ENCODE measurements around the gene NKIRAS2. TPM values are rescaled to one million over a fixed set of nuclear protein-coding genes. Genes with fewer than 3 reads are reported as not detected.
A peak's percentile ranks its signal among the peaks of the same experiment; 100 is the strongest.
"Not testable (repeated sequence)": the region's sequence is repeated elsewhere in the genome, so short reads cannot be mapped to it uniquely, and the experiment has no call there.

Gene NKIRAS2
- total RNA-seq, 4 donors from 2014 or later: 33.7 to 52.5 (median 43.9) TPM

DNA sequence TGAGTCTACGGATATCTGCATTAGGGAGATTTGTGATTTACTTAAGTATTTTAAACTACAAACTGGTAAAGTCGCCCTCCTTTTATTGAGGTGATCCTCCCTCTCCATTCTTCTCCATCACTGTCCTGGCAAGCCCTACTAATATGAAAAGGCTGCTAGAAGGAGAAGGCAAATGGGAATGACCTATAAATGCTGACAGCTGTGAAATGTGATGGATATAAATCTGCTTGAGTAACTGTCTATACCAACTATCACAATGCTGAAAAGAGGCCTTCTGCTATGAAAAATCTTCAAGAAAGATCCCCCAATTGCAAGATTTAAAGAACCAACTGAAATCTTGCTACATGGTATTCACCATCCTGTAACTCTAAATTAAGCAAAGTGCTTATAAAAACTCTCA lies 18.2 kb upstream of the NKIRAS2 start:
- Histone ChIP-seq H3K4me3 (no peak overlapping the region), H3K9me3 (no peaks in the 10 kb centered on the region), H3K4me1 (peaks cover 24% of the 10 kb centered on the region), H3K27ac (no peak overlapping the region), H3K36me3 (peaks cover 61% of the 10 kb centered on the region), H3K27me3 (no peaks in the 10 kb centered on the region)
- 92% methylated on average over 2 of the region's 2 CpGs for WGBS
- no peak for DNase-seq (ENCODE audit: low spot score in 2 of 2)
- TF ChIP-seq POLR2A (IDR thresholded peaks at IDR 0.05): no peak
- no peak for TF ChIP-seq EP300 (IDR thresholded peaks at IDR 0.05)
- no peak for TF ChIP-seq POLR2AphosphoS5 (IDR thresholded peaks at IDR 0.05)
- TF ChIP-seq, protein P1, sequence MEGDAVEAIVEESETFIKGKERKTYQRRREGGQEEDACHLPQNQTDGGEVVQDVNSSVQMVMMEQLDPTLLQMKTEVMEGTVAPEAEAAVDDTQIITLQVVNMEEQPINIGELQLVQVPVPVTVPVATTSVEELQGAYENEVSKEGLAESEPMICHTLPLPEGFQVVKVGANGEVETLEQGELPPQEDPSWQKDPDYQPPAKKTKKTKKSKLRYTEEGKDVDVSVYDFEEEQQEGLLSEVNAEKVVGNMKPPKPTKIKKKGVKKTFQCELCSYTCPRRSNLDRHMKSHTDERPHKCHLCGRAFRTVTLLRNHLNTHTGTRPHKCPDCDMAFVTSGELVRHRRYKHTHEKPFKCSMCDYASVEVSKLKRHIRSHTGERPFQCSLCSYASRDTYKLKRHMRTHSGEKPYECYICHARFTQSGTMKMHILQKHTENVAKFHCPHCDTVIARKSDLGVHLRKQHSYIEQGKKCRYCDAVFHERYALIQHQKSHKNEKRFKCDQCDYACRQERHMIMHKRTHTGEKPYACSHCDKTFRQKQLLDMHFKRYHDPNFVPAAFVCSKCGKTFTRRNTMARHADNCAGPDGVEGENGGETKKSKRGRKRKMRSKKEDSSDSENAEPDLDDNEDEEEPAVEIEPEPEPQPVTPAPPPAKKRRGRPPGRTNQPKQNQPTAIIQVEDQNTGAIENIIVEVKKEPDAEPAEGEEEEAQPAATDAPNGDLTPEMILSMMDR (IDR thresholded peaks at IDR 0.05): no peak

DNA sequence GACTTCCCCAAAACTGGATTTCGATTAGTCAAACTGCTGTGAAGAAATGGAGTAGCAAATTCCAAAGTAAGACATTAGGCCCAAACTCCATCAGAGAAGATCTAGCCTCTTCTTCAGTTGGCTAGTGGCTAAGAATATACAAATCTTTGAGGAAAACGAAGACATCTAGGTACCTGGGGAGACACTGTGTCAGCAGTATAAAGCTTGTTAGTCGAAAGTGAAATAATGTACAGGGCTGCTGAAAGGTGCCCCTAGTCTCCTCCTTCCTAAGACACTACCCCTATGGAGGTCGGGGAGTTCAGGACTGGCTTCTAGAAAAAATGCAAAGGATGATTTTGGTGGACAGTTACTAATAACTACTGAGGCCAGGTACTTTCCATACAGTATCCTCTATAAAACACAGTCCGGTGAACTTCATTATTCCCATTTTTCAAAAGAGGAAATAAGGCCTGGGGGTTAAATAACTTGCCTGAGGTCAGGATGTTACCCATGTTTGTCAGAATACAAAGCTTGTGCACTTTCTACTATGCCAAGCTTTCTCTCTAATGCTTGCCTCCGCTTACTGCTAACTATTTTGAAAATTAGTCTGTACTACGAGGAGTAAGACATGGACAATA lies 17.6 kb upstream of the NKIRAS2 start:
- DNase-seq (ENCODE audit: low spot score in 2 of 2): peak in 1 of 2 donors; percentile 15
- H3K9me3 ChIP-seq: no peaks in the 10 kb centered on the region
- no peak overlapping the region for H3K4me3 ChIP-seq
- no peaks in the 10 kb centered on the region for H3K27me3 ChIP-seq
- H3K27ac ChIP-seq: no peak overlapping the region
- WGBS: 84% methylated on average over 7 of the region's 7 CpGs
- H3K36me3 ChIP-seq: peaks cover 55% of the 10 kb centered on the region
- TF ChIP-seq POLR2A (IDR thresholded peaks at IDR 0.05) (no peak), EP300 (IDR thresholded peaks at IDR 0.05) (no peak), POLR2AphosphoS5 (IDR thresholded peaks at IDR 0.05) (no peak)
- TF ChIP-seq, protein P1 (IDR thresholded peaks at IDR 0.05): no peak
- peaks cover 24% of the 10 kb centered on the region for H3K4me1 ChIP-seq

DNA sequence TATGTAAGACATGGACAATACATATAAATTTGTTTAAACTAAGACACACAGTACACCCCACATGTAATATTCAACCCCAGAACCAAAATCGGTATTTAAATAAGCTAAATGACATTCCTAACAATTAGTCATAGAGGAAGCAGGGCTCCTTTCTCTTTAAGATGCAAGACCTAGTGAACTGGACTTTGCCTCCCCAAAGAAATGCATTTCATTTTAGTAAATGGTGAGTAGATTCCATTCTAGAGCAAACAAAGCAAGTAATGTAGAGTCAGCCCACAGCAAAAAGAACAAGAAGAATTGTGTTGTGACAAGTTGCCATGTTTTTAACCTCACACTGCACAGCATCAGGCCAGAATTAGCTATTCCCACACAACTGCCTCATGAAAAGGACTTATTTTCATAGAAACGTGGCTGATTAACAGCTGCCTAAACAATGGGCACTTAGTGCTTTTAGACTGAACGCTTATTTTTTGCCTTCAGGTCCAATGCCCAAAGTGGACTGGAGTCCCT lies 17.0 kb upstream of the NKIRAS2 start:
- Histone ChIP-seq H3K9me3 (no peaks in the 10 kb centered on the region), H3K27me3 (no peaks in the 10 kb centered on the region), H3K27ac (no peak overlapping the region), H3K36me3 (peaks cover 50% of the 10 kb centered on the region), H3K4me1 (peaks cover 24% of the 10 kb centered on the region), H3K4me3 (no peak overlapping the region)
- 85% methylated on average over 3 of the region's 3 CpGs for WGBS
- TF ChIP-seq POLR2AphosphoS5 (IDR thresholded peaks at IDR 0.05) (no peak), EP300 (IDR thresholded peaks at IDR 0.05) (no peak), POLR2A (IDR thresholded peaks at IDR 0.05) (no peak)
- TF ChIP-seq, protein P1 (IDR thresholded peaks at IDR 0.05): no peak
- DNase-seq (ENCODE audit: low spot score in 2 of 2): no peak

DNA sequence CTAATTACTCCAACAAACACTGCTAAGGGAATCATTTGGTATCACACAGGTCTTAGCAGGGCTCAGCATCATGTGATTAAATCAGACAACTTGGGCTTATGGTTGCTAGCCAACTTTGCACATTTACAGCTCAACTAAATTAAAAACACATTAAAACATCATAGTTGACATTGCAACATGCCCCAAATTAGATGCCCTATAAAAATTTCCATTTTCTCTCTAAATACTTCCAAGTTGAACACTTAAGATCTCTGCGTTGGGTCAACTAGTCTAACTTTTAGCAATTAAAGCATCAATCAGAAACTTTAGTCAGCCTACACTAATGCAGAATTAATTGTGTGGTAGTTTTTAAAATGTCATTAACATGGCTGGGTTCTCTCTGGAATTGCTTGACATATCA lies 14.7 kb upstream of the NKIRAS2 start:
- H3K9me3 ChIP-seq: no peaks in the 10 kb centered on the region
- 38% methylated on average over 1 of the region's 1 CpG for WGBS
- no peaks in the 10 kb centered on the region for H3K27me3 ChIP-seq
- no peak overlapping the region for H3K4me3 ChIP-seq
- H3K36me3 ChIP-seq: peaks cover 27% of the 10 kb centered on the region
- H3K27ac ChIP-seq: no peak overlapping the region
- H3K4me1 ChIP-seq: peaks cover 35% of the 10 kb centered on the region
- no peak for DNase-seq (ENCODE audit: low spot score in 2 of 2)
- no peak for TF ChIP-seq POLR2A (IDR thresholded peaks at IDR 0.05)
- TF ChIP-seq, protein P1 (IDR thresholded peaks at IDR 0.05): no peak
- no peak for TF ChIP-seq EP300 (IDR thresholded peaks at IDR 0.05)
- no peak for TF ChIP-seq POLR2AphosphoS5 (IDR thresholded peaks at IDR 0.05)

DNA sequence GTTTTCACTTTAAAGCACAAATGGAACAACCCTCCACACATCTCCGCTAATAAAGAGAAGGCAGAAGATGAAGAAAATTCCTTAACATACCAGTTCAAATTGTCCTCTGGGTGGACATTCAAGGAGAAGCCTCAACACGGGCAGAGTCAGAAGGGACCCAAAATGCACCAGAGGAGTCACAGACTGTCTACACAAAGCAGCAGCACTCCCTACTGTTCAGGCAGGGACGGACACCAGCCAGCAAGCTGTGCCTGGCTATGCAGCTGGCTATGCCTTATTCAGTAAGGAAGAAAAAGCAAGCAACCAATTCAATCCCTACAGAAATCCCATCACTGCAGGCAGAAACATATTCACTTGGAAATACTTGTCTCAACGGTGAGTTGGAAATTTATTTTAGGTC lies 10.7 kb upstream of the NKIRAS2 start:
- H3K4me1 ChIP-seq: peaks cover 59% of the 10 kb centered on the region
- H3K27me3 ChIP-seq: no peaks in the 10 kb centered on the region
- no peak for DNase-seq (ENCODE audit: low spot score in 2 of 2)
- no peak overlapping the region for H3K27ac ChIP-seq
- H3K36me3 ChIP-seq: no peaks in the 10 kb centered on the region
- no peak overlapping the region for H3K4me3 ChIP-seq
- TF ChIP-seq EP300 (IDR thresholded peaks at IDR 0.05): no peak
- TF ChIP-seq POLR2A (IDR thresholded peaks at IDR 0.05): no peak
- TF ChIP-seq, protein P1 (IDR thresholded peaks at IDR 0.05): peak in 1 of 2 donors; percentile 14
- TF ChIP-seq POLR2AphosphoS5 (IDR thresholded peaks at IDR 0.05): no peak
- WGBS: 76% methylated on average over 4 of the region's 4 CpGs
- H3K9me3 ChIP-seq: no peaks in the 10 kb centered on the region

DNA sequence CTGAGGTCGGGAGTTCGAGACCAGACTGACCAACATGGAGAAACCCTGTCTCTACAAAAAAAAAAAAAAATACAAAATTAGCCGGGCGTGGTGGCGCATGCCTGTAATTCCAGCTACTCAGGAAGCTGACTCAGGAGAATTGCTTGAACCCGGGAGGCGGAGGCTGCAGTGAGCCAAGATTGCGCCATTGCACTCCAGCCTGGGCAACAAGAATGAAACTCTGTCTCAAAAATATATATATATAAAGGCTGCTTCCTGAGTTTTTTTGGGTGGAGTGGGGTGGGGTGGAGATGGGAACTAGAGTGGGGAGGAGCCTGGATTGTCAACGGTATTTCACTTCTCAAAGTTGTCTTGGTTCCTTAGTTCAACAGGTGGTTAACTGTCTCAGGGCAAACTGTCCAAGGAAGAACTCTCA lies 9.6 kb upstream of the NKIRAS2 start:
- H3K4me3 ChIP-seq, H3K9me3 ChIP-seq, H3K36me3 ChIP-seq, H3K27ac ChIP-seq, H3K27me3 ChIP-seq: not testable (repeated sequence)
- DNase-seq (ENCODE audit: low spot score in 2 of 2): peak in 1 of 2 donors; percentile 23
- 48% methylated on average over 9 of the region's 9 CpGs for WGBS
- H3K4me1 ChIP-seq: peaks cover 55% of the 10 kb centered on the region

Data from suprapubic skin (tissue), 4 donors.